WTC11 (cell line): ENCODE results near the gene GPR183. TPM values are rescaled to one million over a fixed set of nuclear protein-coding genes. Genes with fewer than 3 reads are reported as not detected.

ENCODE experiments used
- ATAC-seq: fragments of 200-7000 bp; cut with Tn5 transposase; 2 replicates; pipeline ENCODE4 v1.10.0; 2021; ENCODE audit warnings: mild to moderate bottlenecking, moderate library complexity
- CTCF ChIA-PET: fragments of 300-600 bp; sonication (Branson Sonifier 250); formaldehyde crosslinking; loops from one replicate; lab custom pipeline; 2021; ENCODE audit warnings: antibody characterized with exemption; lab: Charles Lee
- POLR2A ChIA-PET: fragments of 350-600 bp; sonication (Branson Sonifier 250); formaldehyde crosslinking; loops from one replicate; lab custom pipeline; 2021; ENCODE audit warnings: antibody characterized with exemption; lab: Charles Lee
- DNase-seq: peaks from one replicate; pipeline ENCODE4 v3.0.0; 2021; ENCODE audit warnings: low spot score
- H3K27ac Mint-ChIP-seq: 2 replicates; pipeline ENCODE4 v1.8.0; 2021; ENCODE audit warnings: mixed read lengths
- H3K27me3 Mint-ChIP-seq: 2 replicates; pipeline ENCODE4 v1.8.0; 2021; ENCODE audit warnings: low read depth, mild to moderate bottlenecking, moderate library complexity, mixed read lengths
- H3K36me3 Mint-ChIP-seq: 2 replicates; pipeline ENCODE4 v1.8.0; 2021; ENCODE audit warnings: mixed read lengths
- H3K4me1 Mint-ChIP-seq: 2 replicates; pipeline ENCODE4 v1.8.0; 2022; ENCODE audit warnings: mixed read lengths
- H3K4me3 Mint-ChIP-seq: 2 replicates; pipeline ENCODE4 v1.8.0; 2021; ENCODE audit warnings: mild to moderate bottlenecking, moderate library complexity, mixed read lengths
- H3K9me3 Mint-ChIP-seq: 2 replicates; pipeline ENCODE4 v1.8.0; 2021; ENCODE audit warnings: mixed read lengths
- CREM ChIP-seq: sonication (generic); formaldehyde crosslinking; IDR thresholded peaks from 2 replicates; pipeline ENCODE4 v1.8.1; 2022; ENCODE audit warnings: mild to moderate bottlenecking, missing genetic modification reagents, moderate library complexity
- ELF4 ChIP-seq: sonication (generic); formaldehyde crosslinking; IDR thresholded peaks from 2 replicates; pipeline ENCODE4 v1.8.1; 2022; ENCODE audit warnings: low read depth, mild to moderate bottlenecking, moderate library complexity, missing genetic modification reagents
- ETV6 ChIP-seq: sonication (generic); formaldehyde crosslinking; IDR thresholded peaks from 2 replicates; pipeline ENCODE4 v1.8.1; 2022; ENCODE audit warnings: mild to moderate bottlenecking, missing genetic modification reagents
- FOXJ3 ChIP-seq: sonication (generic); formaldehyde crosslinking; IDR thresholded peaks from 2 replicates; pipeline ENCODE4 v1.9.0; 2021; ENCODE audit warnings: missing genetic modification reagents, mild to moderate bottlenecking, borderline replicate concordance
- FOXK1 ChIP-seq: sonication (generic); formaldehyde crosslinking; IDR thresholded peaks from 2 replicates; pipeline ENCODE4 v1.8.0; 2022; ENCODE audit warnings: mild to moderate bottlenecking, moderate library complexity, missing genetic modification reagents
- FOXP1 ChIP-seq: sonication (generic); formaldehyde crosslinking; IDR thresholded peaks from 2 replicates; pipeline ENCODE4 v1.8.0; 2022; ENCODE audit warnings: missing genetic modification reagents, mild to moderate bottlenecking, moderate library complexity, borderline replicate concordance
- GRHL2 ChIP-seq: fragments of 250-450 bp; sonication (Bioruptor Pico); IDR thresholded peaks from 2 replicates; pipeline ENCODE4 v1.8.0; 2022; ENCODE audit warnings: mild to moderate bottlenecking, moderate library complexity; ENCODE audit not compliant: insufficient replicate concordance, severe bottlenecking
- JUN ChIP-seq: sonication (generic); formaldehyde crosslinking; IDR thresholded peaks from 2 replicates; pipeline ENCODE4 v1.8.0; 2023; ENCODE audit warnings: mild to moderate bottlenecking, missing genetic modification reagents
- NR3C1 ChIP-seq: sonication (generic); formaldehyde crosslinking; conservative IDR thresholded peaks from 2 replicates; pipeline ENCODE4 v1.8.1; 2023; ENCODE audit warnings: low read depth, mild to moderate bottlenecking, missing genetic modification reagents
- SMAD3 ChIP-seq: sonication (generic); formaldehyde crosslinking; IDR thresholded peaks from 2 replicates; pipeline ENCODE4 v1.8.0; 2022; ENCODE audit warnings: missing genetic modification reagents, mild to moderate bottlenecking, borderline replicate concordance
- TEAD1 ChIP-seq: sonication (generic); formaldehyde crosslinking; IDR thresholded peaks from 2 replicates; pipeline ENCODE4 v1.8.0; 2022; ENCODE audit warnings: mild to moderate bottlenecking, missing genetic modification reagents
- ZNF263 ChIP-seq: sonication (generic); formaldehyde crosslinking; IDR thresholded peaks from 2 replicates; pipeline ENCODE4 v1.8.1; 2022; ENCODE audit warnings: low read depth, mild to moderate bottlenecking, moderate library complexity, missing genetic modification reagents
- ZNF423 ChIP-seq: fragments of 250-450 bp; sonication (Bioruptor Pico); IDR thresholded peaks from 2 replicates; pipeline ENCODE4 v2.1.2; 2022; ENCODE audit warnings: mild to moderate bottlenecking, moderate library complexity
- total RNA-seq: library from RNA; stranded (reverse); gene quantifications from 3 replicates; pipeline ENCODE4 v1.2.3, GENCODE V29; 2021
- TF ChIP-seq, protein P1 (sequence below): fragments of 250-450 bp; sonication (Bioruptor Pico); IDR thresholded peaks from 2 replicates; pipeline ENCODE4 v2.1.2; 2022; ENCODE audit warnings: mild to moderate bottlenecking, moderate library complexity
- TF ChIP-seq, protein P2 (sequence below): sonication (generic); formaldehyde crosslinking; conservative IDR thresholded peaks from 2 replicates; pipeline ENCODE4 v1.8.1; 2023; ENCODE audit warnings: mild to moderate bottlenecking, low read depth, missing genetic modification reagents, moderate library complexity
- TF ChIP-seq, protein P3 (sequence below): sonication (generic); formaldehyde crosslinking; IDR thresholded peaks from 2 replicates; pipeline ENCODE4 v1.8.0; 2023; ENCODE audit warnings: mild to moderate bottlenecking, missing genetic modification reagents
- TF ChIP-seq, protein P4 (sequence below): sonication (generic); formaldehyde crosslinking; IDR thresholded peaks from 2 replicates; pipeline ENCODE4 v1.8.1; 2022; ENCODE audit warnings: mild to moderate bottlenecking, moderate library complexity, missing genetic modification reagents

Gene GPR183
- total RNA-seq, 1 experiment from 2014 or later = 0.13 TPM

DNA sequence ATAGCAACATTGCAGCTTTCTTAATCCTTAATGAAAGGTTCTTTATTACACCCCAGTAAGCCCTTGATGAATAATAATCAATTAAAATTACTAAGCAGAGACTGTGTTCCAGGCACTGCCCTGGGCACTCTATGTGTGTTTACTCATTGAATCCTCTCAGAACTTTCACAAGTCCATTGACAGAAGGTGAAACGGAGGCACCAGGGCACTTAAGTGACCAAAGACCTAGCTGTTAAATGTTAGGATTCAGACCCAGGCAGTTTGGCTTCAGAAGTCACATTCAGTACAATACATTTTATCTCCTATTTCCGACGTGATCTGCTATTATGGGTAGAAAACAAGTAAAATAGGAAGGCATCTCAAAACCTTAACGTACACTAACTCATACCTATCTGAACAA, 2.7 kb downstream of the GPR183 start (continued):
- TF ChIP-seq CREM (no peak), JUN (no peak), SMAD3 (CRISPR knock-in tag) (no peak), TEAD1 (no peak)

DNA sequence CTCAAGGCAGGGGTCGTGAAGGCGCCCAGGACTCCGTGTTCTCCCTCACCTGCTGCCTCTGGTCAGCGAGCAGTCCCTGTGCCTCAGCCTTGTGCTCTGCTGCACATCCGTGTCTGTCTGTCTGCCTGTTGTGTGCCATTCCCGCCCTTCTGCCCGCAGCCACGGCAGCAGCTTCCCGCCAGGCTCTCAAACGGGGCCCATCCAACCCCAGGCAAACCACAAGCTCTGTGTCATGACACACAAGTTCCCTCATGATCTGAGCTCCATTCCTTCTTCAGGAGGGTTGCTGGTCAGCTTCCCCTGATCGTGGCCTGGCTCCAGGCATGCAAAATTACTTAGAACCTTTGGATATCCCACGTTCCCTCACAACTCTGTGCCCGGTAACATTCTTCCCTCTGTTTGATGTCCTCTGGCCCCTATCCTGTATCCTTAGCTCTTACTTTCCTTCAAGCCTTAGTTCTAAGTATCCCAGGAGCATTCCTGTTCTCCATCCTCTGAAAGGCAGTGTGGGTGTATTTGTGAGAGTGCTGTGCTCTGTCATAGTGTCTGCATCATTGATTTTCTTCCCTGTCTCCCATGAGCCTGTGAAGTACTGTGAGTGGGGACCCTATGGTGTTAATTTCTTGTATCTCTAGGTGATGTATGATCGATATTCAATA, 3.2 kb downstream of the GPR183 start:
- peaks cover 5% of the 10 kb centered on the region for H3K36me3 Mint-ChIP-seq
- ChIA-PET CTCF (interaction anchor here (1.4 kb wide), 1 partner anchor 38 kb away, joined by 3 read pairs; no protein-coding TSS in a partner anchor), POLR2A (no interaction called here)
- TF ChIP-seq FOXJ3 (no peak), GRHL2 (no peak), NR3C1 (CRISPR knock-in tag) (no peak), ELF4 (CRISPR knock-in tag) (no peak), ETV6 (CRISPR knock-in tag) (no peak), ZNF263 (CRISPR knock-in tag) (no peak), FOXK1 (CRISPR knock-in tag) (no peak), FOXP1 (no peak), ZNF423 (no peak)
- TF ChIP-seq, protein P1, sequence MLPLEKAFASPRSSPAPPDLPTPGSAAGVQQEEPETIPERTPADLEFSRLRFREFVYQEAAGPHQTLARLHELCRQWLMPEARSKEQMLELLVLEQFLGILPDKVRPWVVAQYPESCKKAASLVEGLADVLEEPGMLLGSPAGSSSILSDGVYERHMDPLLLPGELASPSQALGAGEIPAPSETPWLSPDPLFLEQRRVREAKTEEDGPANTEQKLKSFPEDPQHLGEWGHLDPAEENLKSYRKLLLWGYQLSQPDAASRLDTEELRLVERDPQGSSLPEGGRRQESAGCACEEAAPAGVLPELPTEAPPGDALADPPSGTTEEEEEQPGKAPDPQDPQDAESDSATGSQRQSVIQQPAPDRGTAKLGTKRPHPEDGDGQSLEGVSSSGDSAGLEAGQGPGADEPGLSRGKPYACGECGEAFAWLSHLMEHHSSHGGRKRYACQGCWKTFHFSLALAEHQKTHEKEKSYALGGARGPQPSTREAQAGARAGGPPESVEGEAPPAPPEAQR (CRISPR knock-in tag) = no peak
- TF ChIP-seq, protein P2, sequence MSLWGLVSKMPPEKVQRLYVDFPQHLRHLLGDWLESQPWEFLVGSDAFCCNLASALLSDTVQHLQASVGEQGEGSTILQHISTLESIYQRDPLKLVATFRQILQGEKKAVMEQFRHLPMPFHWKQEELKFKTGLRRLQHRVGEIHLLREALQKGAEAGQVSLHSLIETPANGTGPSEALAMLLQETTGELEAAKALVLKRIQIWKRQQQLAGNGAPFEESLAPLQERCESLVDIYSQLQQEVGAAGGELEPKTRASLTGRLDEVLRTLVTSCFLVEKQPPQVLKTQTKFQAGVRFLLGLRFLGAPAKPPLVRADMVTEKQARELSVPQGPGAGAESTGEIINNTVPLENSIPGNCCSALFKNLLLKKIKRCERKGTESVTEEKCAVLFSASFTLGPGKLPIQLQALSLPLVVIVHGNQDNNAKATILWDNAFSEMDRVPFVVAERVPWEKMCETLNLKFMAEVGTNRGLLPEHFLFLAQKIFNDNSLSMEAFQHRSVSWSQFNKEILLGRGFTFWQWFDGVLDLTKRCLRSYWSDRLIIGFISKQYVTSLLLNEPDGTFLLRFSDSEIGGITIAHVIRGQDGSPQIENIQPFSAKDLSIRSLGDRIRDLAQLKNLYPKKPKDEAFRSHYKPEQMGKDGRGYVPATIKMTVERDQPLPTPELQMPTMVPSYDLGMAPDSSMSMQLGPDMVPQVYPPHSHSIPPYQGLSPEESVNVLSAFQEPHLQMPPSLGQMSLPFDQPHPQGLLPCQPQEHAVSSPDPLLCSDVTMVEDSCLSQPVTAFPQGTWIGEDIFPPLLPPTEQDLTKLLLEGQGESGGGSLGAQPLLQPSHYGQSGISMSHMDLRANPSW (CRISPR knock-in tag) = no peak
- TF ChIP-seq, protein P3, sequence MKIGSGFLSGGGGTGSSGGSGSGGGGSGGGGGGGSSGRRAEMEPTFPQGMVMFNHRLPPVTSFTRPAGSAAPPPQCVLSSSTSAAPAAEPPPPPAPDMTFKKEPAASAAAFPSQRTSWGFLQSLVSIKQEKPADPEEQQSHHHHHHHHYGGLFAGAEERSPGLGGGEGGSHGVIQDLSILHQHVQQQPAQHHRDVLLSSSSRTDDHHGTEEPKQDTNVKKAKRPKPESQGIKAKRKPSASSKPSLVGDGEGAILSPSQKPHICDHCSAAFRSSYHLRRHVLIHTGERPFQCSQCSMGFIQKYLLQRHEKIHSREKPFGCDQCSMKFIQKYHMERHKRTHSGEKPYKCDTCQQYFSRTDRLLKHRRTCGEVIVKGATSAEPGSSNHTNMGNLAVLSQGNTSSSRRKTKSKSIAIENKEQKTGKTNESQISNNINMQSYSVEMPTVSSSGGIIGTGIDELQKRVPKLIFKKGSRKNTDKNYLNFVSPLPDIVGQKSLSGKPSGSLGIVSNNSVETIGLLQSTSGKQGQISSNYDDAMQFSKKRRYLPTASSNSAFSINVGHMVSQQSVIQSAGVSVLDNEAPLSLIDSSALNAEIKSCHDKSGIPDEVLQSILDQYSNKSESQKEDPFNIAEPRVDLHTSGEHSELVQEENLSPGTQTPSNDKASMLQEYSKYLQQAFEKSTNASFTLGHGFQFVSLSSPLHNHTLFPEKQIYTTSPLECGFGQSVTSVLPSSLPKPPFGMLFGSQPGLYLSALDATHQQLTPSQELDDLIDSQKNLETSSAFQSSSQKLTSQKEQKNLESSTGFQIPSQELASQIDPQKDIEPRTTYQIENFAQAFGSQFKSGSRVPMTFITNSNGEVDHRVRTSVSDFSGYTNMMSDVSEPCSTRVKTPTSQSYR (CRISPR knock-in tag) = no peak
- TF ChIP-seq, protein P4, sequence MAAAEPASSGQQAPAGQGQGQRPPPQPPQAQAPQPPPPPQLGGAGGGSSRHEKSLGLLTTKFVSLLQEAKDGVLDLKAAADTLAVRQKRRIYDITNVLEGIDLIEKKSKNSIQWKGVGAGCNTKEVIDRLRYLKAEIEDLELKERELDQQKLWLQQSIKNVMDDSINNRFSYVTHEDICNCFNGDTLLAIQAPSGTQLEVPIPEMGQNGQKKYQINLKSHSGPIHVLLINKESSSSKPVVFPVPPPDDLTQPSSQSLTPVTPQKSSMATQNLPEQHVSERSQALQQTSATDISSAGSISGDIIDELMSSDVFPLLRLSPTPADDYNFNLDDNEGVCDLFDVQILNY (CRISPR knock-in tag) = no peak
- no peaks in the 10 kb centered on the region for H3K27me3 Mint-ChIP-seq
- no peak for DNase-seq
- no peak for ATAC-seq
- peaks cover 12% of the 10 kb centered on the region for H3K4me1 Mint-ChIP-seq
- H3K9me3 Mint-ChIP-seq = no peaks in the 10 kb centered on the region
- H3K4me3 Mint-ChIP-seq = no peak overlapping the region
- H3K27ac Mint-ChIP-seq = no peak overlapping the region
